A549 treated with ZK216348 at 1 μM for 4 hours (cell line): ENCODE measurements around the gene PSME1. TPM values are rescaled to one million over a fixed set of nuclear protein-coding genes. Genes with fewer than 3 reads are reported as not detected.

ENCODE experiments used
- total RNA-seq: library from RNA; stranded (reverse); fragments of 200-300 nt; extraction: Qiagen RNA extraction; gene quantifications from 5 replicates; pipeline ENCODE4 v1.2.3, GENCODE V29; 2022; ENCODE audit warnings: low read depth

PSME1 gene
- total RNA-seq, result 149 to 185 TPM (median 165 TPM) in 5 replicates

DNA sequence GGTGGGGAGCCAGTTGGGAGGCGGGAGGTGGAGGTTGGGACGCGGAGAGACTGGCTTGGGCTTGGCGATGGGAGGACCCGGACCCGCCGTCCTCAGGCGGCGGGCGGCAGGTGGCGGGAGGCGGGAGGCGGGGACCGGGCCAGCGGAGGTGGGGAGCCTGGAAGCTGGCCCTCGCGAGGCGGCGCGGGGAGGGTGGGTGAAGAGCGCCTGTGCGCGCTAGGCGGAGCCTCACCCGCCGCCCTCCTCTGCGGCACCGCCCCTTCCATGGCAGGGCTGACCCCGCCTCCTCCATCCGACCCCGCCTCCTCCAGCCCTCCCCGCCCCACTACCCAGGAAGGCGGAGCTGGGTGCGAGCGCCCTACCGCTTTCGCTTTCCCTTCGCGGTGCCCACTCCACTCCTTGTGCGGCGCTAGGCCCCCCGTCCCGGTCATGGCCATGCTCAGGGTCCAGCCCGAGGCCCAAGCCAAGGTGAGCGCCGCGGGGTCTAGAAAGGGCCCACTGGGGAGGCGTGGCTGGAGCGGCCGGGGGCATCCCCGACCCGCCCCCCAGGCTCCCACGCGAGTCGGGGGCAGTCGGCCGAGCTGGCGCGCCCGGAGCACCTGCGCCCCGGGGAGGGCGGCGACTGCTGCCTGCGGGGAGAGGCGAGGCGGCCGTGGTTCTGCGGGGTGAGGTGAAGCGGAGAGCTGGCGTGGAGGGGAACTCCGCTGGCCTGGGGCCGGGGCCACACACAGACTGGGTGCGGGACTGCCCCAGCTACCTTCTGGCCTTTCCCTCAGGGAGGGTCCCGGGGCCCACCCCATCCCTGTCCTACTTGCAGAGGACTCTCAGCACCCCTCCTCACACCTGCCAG, at the start of gene PSME1:
PSME1 (plus strand) TSS at position 361 of the 850 bp plus-strand sequence; CDS start at position 430, 69 bp downstream.

DNA sequence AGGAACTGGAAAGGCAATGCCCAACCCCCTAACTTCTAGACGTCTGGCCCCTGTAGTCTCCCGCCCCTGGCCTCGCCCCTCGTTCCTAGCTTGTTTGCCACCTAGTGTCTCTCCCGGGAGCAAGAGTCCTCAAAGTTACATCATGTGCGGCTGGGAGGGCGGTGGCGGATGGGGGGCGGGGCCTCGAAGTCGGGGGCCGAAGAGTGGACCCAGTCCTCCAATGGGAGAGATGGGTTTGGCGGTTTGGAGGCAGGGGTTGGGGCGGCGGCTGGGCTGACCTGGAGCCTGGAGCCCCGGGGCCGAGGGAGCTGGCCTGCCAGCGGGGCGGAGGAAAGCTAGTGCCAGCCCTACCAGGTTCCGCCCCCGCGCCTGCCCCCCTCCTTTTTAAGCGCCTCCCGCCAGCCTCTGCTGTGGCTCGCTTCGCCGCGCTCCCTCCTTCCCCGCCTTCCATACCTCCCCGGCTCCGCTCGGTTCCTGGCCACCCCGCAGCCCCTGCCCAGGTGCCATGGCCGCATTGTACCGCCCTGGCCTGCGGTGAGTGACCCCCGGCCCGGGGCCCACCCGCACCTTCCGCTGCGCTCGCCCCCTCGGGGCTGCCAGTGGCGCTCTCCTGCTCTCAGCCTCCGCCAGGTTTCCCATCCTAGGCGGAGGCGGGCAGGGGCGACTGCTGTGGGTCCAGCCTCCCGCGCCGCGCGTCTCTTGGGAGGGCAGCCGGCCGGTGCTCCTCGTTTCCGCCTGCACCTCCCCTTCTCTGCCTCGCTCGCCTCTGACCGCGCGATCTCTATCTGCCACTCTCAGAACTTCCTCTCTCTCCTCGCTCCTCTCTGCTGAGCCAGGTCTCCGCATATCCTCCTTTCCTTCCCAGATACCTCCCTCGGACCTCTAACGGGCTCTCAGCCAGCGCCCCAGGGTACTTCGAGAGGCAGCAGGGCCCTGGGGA, 41.8 kb upstream of the PSME1 start, which contains the start of gene PCK2:
PCK2 (plus strand) TSS at position 411 of the 940 bp plus-strand sequence; CDS start at position 506, 95 bp downstream.

DNA sequence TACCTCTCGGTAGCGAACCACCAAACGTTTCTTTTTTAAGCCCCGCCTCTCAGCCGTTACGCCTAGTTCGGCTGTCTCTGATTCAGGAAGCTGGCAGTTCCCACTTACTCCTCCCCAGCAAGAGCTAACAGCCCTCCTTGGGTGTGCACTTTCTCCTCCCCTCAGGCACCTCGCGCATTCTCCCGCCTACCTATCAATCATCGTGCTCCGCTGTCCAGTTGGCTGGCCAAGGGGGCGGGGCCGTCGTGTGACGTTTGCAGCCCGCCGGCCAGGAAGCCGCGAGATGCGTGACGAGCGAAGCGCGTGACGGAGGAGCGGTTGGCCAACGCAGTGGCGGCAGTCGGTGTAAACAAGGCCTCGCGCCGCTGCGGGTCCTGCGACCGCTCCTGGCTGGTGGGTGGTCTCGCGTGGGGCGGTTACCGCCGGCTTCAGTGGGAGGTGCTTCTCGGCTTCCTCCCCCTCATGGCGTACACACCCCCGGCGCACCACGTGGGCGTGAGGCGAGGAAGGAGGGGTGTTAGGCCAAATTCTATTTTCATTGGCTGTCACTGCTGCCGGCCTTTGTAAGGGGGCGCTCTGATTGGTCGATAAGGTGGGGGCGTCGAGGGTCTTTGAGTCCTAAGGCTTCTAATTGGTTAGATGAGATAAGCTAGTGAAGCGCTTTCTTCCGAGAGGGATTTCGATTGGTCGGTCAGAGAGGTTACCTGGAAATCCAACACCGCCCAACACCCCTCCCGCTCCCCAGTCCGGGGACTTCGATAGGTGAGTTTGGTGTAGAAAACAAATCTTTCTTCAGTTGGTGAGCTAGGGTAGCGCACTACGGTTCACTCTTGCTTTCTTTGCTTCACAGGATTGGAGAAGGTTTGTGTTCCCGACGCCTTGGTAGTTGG, 21.2 kb upstream of the PSME1 start, which contains the start of the genes DCAF11 and NRL:
DCAF11 (plus strand) TSS at position 246 of the 890 bp plus-strand sequence. CDS start 818 bp downstream, outside the sequence.
NRL (minus strand) TSS at position 418 of the 890 bp plus-strand sequence. CDS start 32,101 bp downstream, outside the sequence.

GRCh38 chr14:24130380-24130716, 5.6 kb upstream of the PSME1 start, which contains the start of gene FITM1:
Gene FITM1, plus strand, starts transcription at chr14:24130659. Its CDS starts 905 bp downstream, at chr14:24131564.

DNA sequence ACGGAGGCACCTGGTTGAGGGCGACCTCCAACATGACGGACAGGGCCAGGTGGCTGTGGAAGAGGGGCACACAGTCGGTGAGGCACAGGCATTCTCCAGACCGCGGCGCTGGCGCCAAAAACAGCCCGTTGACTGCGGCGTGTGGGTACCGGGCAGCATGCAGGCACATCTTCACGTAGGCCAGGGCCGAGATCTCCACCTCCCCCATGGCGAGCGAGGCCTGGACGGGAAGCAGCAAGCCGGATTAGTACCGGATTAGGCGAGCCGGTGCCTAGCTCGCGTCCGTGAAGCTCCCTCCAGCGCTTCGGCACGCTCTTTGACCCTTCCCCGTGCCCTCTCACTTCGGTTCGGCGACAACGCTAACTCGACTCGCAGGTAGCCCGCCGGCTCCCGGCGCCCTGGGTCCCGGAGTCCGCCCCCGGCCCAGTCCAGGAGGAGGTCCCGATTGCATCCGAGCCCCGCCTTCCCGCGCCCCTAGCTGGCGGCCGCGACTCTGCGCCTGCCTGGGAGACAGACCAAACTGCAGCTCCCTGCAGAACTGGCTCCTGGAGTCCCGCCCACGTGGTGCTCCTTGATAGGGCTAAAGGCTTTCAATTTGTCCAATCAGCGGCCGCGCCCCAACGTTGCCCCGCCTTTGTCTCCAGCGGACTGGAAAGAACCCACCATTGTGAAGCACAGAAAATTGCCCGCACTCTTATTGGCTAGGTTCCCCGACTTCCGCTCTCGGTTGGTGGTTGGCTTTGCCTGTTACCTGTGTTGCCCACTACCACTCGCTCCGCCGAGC, 5.3 kb downstream of the PSME1 start, which contains the start of gene EMC9:
EMC9 (minus strand) TSS at position 495 of the 784 bp plus-strand sequence; CDS start at position 208, 287 bp downstream.

DNA sequence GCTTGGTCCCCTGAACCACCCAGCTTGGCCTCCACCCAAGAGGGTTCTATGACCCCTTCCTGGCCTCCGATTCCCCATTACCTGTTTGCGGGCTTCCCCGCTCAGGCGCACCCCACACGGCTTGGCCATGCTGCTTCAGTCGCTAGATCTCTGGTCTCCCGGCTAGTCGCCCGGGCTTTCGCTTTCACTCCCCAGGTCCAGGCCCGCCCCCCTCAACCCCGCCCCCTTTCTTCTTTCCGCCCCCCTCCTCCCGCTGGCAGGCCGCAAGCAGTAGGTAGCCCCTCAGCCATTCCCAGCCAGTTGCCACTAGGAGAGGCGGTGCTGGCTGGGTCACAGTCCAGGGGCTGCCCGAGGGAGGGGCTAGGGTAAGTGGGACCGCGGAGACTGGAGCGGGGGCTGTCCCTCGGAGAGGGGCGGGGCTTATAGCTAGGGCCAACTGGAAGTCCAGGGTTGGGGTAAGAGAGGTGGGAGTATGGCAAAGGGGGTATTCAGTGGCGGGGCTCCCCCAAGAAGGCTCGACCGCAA, 10.5 kb downstream of the PSME1 start, which contains the start of gene PSME2:
PSME2 (minus strand) TSS at position 158 of the 525 bp plus-strand sequence; CDS start at position 129, 29 bp downstream.

DNA sequence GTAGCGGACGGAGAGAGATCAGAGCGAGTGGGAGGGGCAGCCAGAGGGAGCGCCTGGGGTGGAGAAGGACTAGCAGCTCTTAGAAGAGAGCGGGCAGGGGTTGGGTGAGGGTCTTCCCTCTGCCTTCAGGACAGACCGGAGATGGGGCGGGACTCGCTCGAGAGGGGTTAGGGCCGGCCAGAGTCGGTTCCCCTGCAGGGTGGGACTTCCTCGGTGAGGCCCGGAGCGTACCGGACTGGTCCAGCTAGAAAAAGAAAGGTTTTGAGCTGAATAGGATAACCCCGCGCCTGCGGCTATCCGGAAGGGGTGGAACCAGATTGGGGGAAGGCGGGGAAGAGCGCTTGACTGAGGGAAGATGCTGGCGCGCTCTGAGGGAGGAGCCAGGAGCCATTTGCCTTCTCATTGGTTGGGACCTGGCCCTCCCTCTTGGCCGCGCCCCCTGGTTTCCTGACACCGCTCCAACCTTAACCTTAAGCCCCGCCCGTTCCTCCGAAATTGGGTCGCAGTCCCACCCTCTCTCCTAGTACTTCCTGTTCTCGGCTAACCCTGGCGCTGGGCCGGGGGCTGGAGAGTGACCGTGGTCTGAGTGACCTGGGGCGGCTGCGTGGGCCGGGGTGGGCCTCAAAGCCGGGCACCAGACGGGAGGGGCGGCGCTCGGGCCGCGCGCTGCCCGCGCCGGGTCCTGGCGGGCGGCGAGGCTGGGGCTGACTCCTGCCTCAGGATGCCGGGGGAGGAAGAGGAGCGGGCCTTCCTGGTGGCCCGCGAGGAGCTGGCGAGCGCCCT, 11.2 kb downstream of the PSME1 start, which contains the start of gene RNF31:
RNF31 (plus strand) TSS at position 521 of the 783 bp plus-strand sequence; CDS start at position 722, 201 bp downstream.

DNA sequence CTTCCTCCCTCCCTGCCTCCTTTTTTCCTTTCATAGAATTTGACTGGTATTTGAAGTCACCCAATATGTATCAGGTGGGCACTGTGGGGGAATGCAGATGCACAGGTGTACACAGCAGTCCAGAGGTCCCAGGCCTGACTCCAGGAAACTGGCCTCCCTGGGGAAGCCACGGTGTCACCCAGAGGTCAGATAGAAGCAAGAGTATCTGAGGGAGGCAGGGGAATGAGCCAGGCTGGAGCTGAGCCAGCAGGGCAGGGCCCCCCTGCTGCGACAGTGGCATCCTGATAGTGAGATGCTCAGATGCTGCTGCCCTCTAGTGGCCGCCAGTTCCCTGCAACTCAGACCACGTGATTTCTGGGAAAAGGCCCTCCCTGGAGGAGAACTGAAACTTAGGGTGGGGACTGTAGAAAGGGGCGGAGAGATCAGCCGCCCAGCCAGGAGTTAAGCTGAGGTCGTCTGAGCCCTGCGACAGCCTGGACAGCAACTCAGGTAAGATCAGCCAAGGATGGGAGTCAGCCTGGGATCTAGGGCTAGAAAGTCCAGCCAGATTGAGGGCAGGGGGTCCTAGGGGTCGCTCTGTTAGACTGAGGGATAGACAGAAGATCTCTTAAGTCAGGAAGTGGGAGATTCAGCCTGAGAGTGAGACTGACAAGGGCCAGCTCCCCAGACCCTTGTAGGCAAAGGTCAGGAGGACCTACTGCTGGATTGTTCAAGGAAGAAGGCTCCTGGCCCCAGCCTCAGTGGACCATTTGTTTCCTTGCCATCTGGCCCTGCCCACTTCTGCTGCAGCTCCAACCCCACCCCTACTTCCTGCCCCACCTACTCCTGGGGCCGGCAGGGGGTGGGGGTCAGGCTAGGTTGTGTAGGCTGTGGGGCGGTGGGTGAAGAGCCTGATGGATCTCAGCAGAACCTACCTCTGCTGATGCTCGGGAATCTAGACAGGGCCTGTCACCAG, 25.1 kb downstream of the PSME1 start, which contains the start of gene IRF9:
IRF9 (plus strand) TSS at position 416 of the 955 bp plus-strand sequence. CDS start 880 bp downstream, outside the sequence.

GRCh38 chr14:24171422-24172260, 35.6 kb downstream of the PSME1 start, which contains the start of gene REC8:
Gene REC8, plus strand, starts transcription at chr14:24172080. Its CDS starts 473 bp downstream, at chr14:24172553.

Other genes with a start within 250 kb of the PSME1 start
- 36.9 to 51.1 TPM (median 48.9 TPM) in 5 replicates for gene DHRS4, start 182.4 kb upstream of the PSME1 start, total RNA-seq
- 23.2 to 36.3 TPM (median 32.1 TPM) in 5 replicates for gene DHRS4L2, start 147.3 kb upstream of the PSME1 start, total RNA-seq
- 0.22 to 0.74 TPM (median 0.60 TPM) in 5 replicates for gene CARMIL3, start 84.2 kb upstream of the PSME1 start, total RNA-seq
- gene CPNE6, start 64.6 kb upstream of the PSME1 start, total RNA-seq, result not detected in 5 replicates
- 13.5 to 21.1 TPM (median 19.2 TPM) in 5 replicates for gene PCK2, start 41.9 kb upstream of the PSME1 start, total RNA-seq
- gene DCAF11, start 21.4 kb upstream of the PSME1 start, total RNA-seq, result 19.4 to 22.4 TPM (median 21.7 TPM) in 5 replicates
- 0.53 to 0.97 TPM (median 0.65 TPM) in 5 replicates for gene NRL, start 21.2 kb upstream of the PSME1 start, total RNA-seq
- not detected in 5 replicates for gene FITM1, start 5.5 kb upstream of the PSME1 start, total RNA-seq
- gene EMC9, start 5.4 kb downstream of the PSME1 start, total RNA-seq, result 37.8 to 64.0 TPM (median 62.7 TPM) in 5 replicates
- 149 to 205 TPM (median 163 TPM) in 5 replicates for gene PSME2, start 10.4 kb downstream of the PSME1 start, total RNA-seq
- gene RNF31, start 11.3 kb downstream of the PSME1 start, total RNA-seq, result 14.7 to 35.4 TPM (median 31.7 TPM) in 5 replicates
- 15.5 to 24.9 TPM (median 19.7 TPM) in 5 replicates for gene IRF9, start 25.1 kb downstream of the PSME1 start, total RNA-seq
- 2.6 to 6.5 TPM (median 4.6 TPM) in 5 replicates for gene REC8, start 35.9 kb downstream of the PSME1 start, total RNA-seq
- 51.4 to 91.8 TPM (median 77.1 TPM) in 5 replicates for gene IPO4, start 52.6 kb downstream of the PSME1 start, total RNA-seq
- gene TM9SF1, start 59.2 kb downstream of the PSME1 start, total RNA-seq, result 48.0 to 74.0 TPM (median 66.9 TPM) in 5 replicates
- not detected in 5 replicates for gene TSSK4, start 69.5 kb downstream of the PSME1 start, total RNA-seq
- 76.7 to 107 TPM (median 84.4 TPM) in 5 replicates for gene CHMP4A, start 77.3 kb downstream of the PSME1 start, total RNA-seq
- gene MDP1, start 79.9 kb downstream of the PSME1 start, total RNA-seq, result 22.6 to 33.8 TPM (median 29.9 TPM) in 5 replicates
- gene NEDD8, start 96.2 kb downstream of the PSME1 start, total RNA-seq, result 456 to 538 TPM (median 471 TPM) in 5 replicates
- gene GMPR2, start 96.7 kb downstream of the PSME1 start, total RNA-seq, result 53.6 to 67.0 TPM (median 57.2 TPM) in 5 replicates
- gene TINF2, start 106.4 kb downstream of the PSME1 start, total RNA-seq, result 31.9 to 41.7 TPM (median 36.3 TPM) in 5 replicates
- gene TGM1, start 127.0 kb downstream of the PSME1 start, total RNA-seq, result 0.72 to 1.3 TPM (median 0.74 TPM) in 5 replicates
- gene RABGGTA, start 135.4 kb downstream of the PSME1 start, total RNA-seq, result 13.7 to 19.6 TPM (median 18.4 TPM) in 5 replicates
- 9.5 to 15.2 TPM (median 13.7 TPM) in 5 replicates for gene DHRS1, start 163.6 kb downstream of the PSME1 start, total RNA-seq
- 11.6 to 19.3 TPM (median 18.7 TPM) in 5 replicates for gene NOP9, start 163.7 kb downstream of the PSME1 start, total RNA-seq
- 0.12 to 0.21 TPM (median 0.18 TPM) in 4 of 5 replicates, not detected in the other for gene CIDEB, start 171.8 kb downstream of the PSME1 start, total RNA-seq
- 2.0 to 6.3 TPM (median 5.6 TPM) in 5 replicates for gene LTB4R2, start 173.9 kb downstream of the PSME1 start, total RNA-seq
- 3.2 to 6.8 TPM (median 5.9 TPM) in 5 replicates for gene LTB4R, start 175.3 kb downstream of the PSME1 start, total RNA-seq
- gene ADCY4, start 198.9 kb downstream of the PSME1 start, total RNA-seq, result 0.21 TPM in 1 of 5 replicates, not detected in the others
- gene RIPK3, start 203.8 kb downstream of the PSME1 start, total RNA-seq, result not detected in 5 replicates
- 0.15 to 0.36 TPM (median 0.25 TPM) in 4 of 5 replicates, not detected in the other for gene NFATC4, start 232.0 kb downstream of the PSME1 start, total RNA-seq